Astrocyte (in vitro differentiated cells and primary cell): Measurements from ENCODE around the gene FAHD1. TPM values are rescaled to one million over a fixed set of nuclear protein-coding genes. Genes with fewer than 3 reads are reported as not detected.

ENCODE experiments used
- DNase-seq: peaks from one replicate; pipeline ENCODE4 v3.0.0-alpha.2; 2010; ENCODE audit warnings: low read depth
- FAIRE-seq: peaks from 2 replicates; lab custom pipeline; 2011; peaks lifted over from hg19 to GRCh38; lab: Jason Lieb, UNC
- H2AFZ ChIP-seq: 2 replicates; pipeline ENCODE4 v1.6.0; 2012; ENCODE audit warnings: low read depth, low read length, inconsistent platforms
- H3K27ac ChIP-seq: 2 replicates; pipeline ENCODE4 v1.5.1; 2011; ENCODE audit warnings: low read depth, low read length, inconsistent platforms
- H3K27me3 ChIP-seq: 2 replicates; pipeline ENCODE4 v1.6.0; 2011; ENCODE audit warnings: low read length, inconsistent platforms; ENCODE audit not compliant: insufficient read depth
- H3K36me3 ChIP-seq: 2 replicates; pipeline ENCODE4 v1.5.1; 2011; ENCODE audit warnings: low read length, inconsistent platforms; ENCODE audit not compliant: insufficient read depth
- H3K4me1 ChIP-seq: 2 replicates; pipeline ENCODE4 v1.5.1; 2011; ENCODE audit warnings: low read length, inconsistent platforms; ENCODE audit not compliant: insufficient read depth
- H3K4me2 ChIP-seq: 2 replicates; pipeline ENCODE4 v1.6.0; 2012; ENCODE audit warnings: low read length, inconsistent platforms
- H3K4me3 ChIP-seq: 2 replicates; pipeline ENCODE4 v1.5.1; 2011; ENCODE audit warnings: low read depth, mild to moderate bottlenecking, low read length, inconsistent platforms; ENCODE audit not compliant: insufficient read depth
- H3K79me2 ChIP-seq: 2 replicates; pipeline ENCODE4 v1.6.0; 2012; ENCODE audit warnings: mild to moderate bottlenecking, low read length, inconsistent platforms; ENCODE audit not compliant: insufficient read depth
- H3K9ac ChIP-seq: 2 replicates; pipeline ENCODE4 v1.6.0; 2012; ENCODE audit warnings: mild to moderate bottlenecking, low read length, inconsistent platforms
- H3K9me3 ChIP-seq: 2 replicates; pipeline ENCODE4 v1.5.1; 2012; ENCODE audit warnings: low read depth, mild to moderate bottlenecking, low read length, inconsistent platforms; ENCODE audit not compliant: insufficient read depth
- H4K20me1 ChIP-seq: 2 replicates; pipeline ENCODE4 v1.6.0; 2012; ENCODE audit warnings: low read length, inconsistent platforms; ENCODE audit not compliant: insufficient read depth
- H3K27ac Mint-ChIP-seq: one replicate; pipeline ENCODE4 v1.8.0; 2021; ENCODE audit warnings: mild to moderate bottlenecking, mixed read lengths; ENCODE audit not compliant: unreplicated experiment
- H3K27me3 Mint-ChIP-seq: one replicate; pipeline ENCODE4 v1.8.0; 2021; ENCODE audit warnings: low read depth, mixed read lengths; ENCODE audit not compliant: unreplicated experiment
- H3K36me3 Mint-ChIP-seq: one replicate; pipeline ENCODE4 v1.8.0; 2021; ENCODE audit warnings: low read depth, mixed read lengths; ENCODE audit not compliant: unreplicated experiment
- H3K4me1 Mint-ChIP-seq: one replicate; pipeline ENCODE4 v1.8.0; 2021; ENCODE audit warnings: low read depth, mixed read lengths; ENCODE audit not compliant: unreplicated experiment
- H3K4me3 Mint-ChIP-seq: one replicate; pipeline ENCODE4 v1.8.0; 2021; ENCODE audit warnings: mild to moderate bottlenecking, moderate library complexity, mixed read lengths; ENCODE audit not compliant: unreplicated experiment
- H3K9me3 Mint-ChIP-seq: one replicate; pipeline ENCODE4 v1.8.0; 2021; ENCODE audit warnings: mild to moderate bottlenecking, mixed read lengths; ENCODE audit not compliant: unreplicated experiment
- CTCF ChIP-seq: IDR thresholded peaks from 2 replicates; pipeline ENCODE4 v1.5.1; 2011; ENCODE audit warnings: low read depth, mild to moderate bottlenecking, inconsistent platforms, low read length, moderate library complexity; ENCODE audit not compliant: insufficient read depth
- EZH2 ChIP-seq: IDR thresholded peaks from 2 replicates; pipeline ENCODE4 v1.6.1; 2012; ENCODE audit warnings: mild to moderate bottlenecking, low read length, inconsistent platforms; ENCODE audit not compliant: insufficient read depth
- total RNA-seq: library from RNA; stranded (reverse); gene quantifications from 2 replicates; pipeline ENCODE4 v1.2.1, GENCODE V29; 2021

Gene FAHD1
- total RNA-seq, 1 donor from 2014 or later: 25.8 TPM

GRCh38 chr16:1834096-1834495, 7.1 kb downstream of the FAHD1 start:
- no peak for FAIRE-seq
- peaks cover 6% of the 10 kb centered on the region for H3K36me3 Mint-ChIP-seq
- no peaks in the 10 kb centered on the region for H3K27me3 ChIP-seq
- no peaks in the 10 kb centered on the region for H3K4me1 ChIP-seq
- peaks cover 9% of the 10 kb centered on the region for H3K79me2 ChIP-seq
- peaks cover 20% of the 10 kb centered on the region for H4K20me1 ChIP-seq
- H3K27me3 Mint-ChIP-seq: no peaks in the 10 kb centered on the region
- H3K4me3 ChIP-seq: no peak overlapping the region
- no peak for TF ChIP-seq EZH2
- no peak for TF ChIP-seq CTCF
- DNase-seq: no peak
- peaks cover 5% of the 10 kb centered on the region for H3K4me1 Mint-ChIP-seq
- no peak overlapping the region for H3K9ac ChIP-seq
- H3K27ac Mint-ChIP-seq: no peak overlapping the region
- H3K9me3 ChIP-seq: no peaks in the 10 kb centered on the region
- H2AFZ ChIP-seq: no peak overlapping the region
- H3K4me3 Mint-ChIP-seq: no peak overlapping the region
- H3K27ac ChIP-seq: no peak overlapping the region
- peaks cover 5% of the 10 kb centered on the region for H3K9me3 Mint-ChIP-seq
- H3K4me2 ChIP-seq: no peak overlapping the region
- peaks cover 6% of the 10 kb centered on the region for H3K36me3 ChIP-seq

- Mint-ChIP-seq H3K27me3 (no peaks in the 10 kb centered on the region), H3K4me1 (peaks cover 8% of the 10 kb centered on the region), H3K27ac (peak overlapping the region; percentile 82), H3K36me3 (no peaks in the 10 kb centered on the region), H3K4me3 (no peak overlapping the region), H3K9me3 (no peaks in the 10 kb centered on the region)
- H3K4me1 ChIP-seq: no peaks in the 10 kb centered on the region
- FAIRE-seq (no peak), DNase-seq (no peak)
- H3K9ac ChIP-seq: no peak overlapping the region
- no peaks in the 10 kb centered on the region for H3K36me3 ChIP-seq
- H2AFZ ChIP-seq: no peak overlapping the region
- H3K79me2 ChIP-seq: no peaks in the 10 kb centered on the region
- TF ChIP-seq EZH2 (no peak), CTCF (no peak)
- H4K20me1 ChIP-seq: no peaks in the 10 kb centered on the region
- no peaks in the 10 kb centered on the region for H3K9me3 ChIP-seq
- no peak overlapping the region for H3K27ac ChIP-seq
- no peak overlapping the region for H3K4me3 ChIP-seq
- no peaks in the 10 kb centered on the region for H3K27me3 ChIP-seq
- no peak overlapping the region for H3K4me2 ChIP-seq
These were observed 12.5 kb downstream of the FAHD1 start for GRCh38 chr16:1839554-1839953.

- Histone ChIP-seq H3K9me3 (no peaks in the 10 kb centered on the region), H3K4me1 (no peaks in the 10 kb centered on the region), H2AFZ (no peak overlapping the region), H3K36me3 (no peaks in the 10 kb centered on the region), H4K20me1 (no peaks in the 10 kb centered on the region), H3K79me2 (no peaks in the 10 kb centered on the region), H3K9ac (no peak overlapping the region), H3K27ac (no peak overlapping the region), H3K27me3 (peaks cover 11% of the 10 kb centered on the region), H3K4me2 (no peak overlapping the region), H3K4me3 (no peak overlapping the region)
- Mint-ChIP-seq H3K4me3 (no peak overlapping the region), H3K36me3 (no peaks in the 10 kb centered on the region), H3K27me3 (peaks cover 31% of the 10 kb centered on the region), H3K27ac (no peak overlapping the region), H3K9me3 (peaks cover 3% of the 10 kb centered on the region), H3K4me1 (no peaks in the 10 kb centered on the region)
- DNase-seq: no peak
- TF ChIP-seq CTCF (no peak), EZH2 (no peak)
- no peak for FAIRE-seq
These were observed 19.0 kb downstream of the FAHD1 start for GRCh38 chr16:1845985-1846384.
